Astrocyte (in vitro differentiated cells and primary cell): ENCODE results near the gene ANO2.

Source experiments
- CTCF ChIP-seq: IDR thresholded peaks from 2 replicates; pipeline ENCODE4 v1.5.1; 2011; ENCODE audit warnings: low read depth, mild to moderate bottlenecking, inconsistent platforms, low read length, moderate library complexity; ENCODE audit not compliant: insufficient read depth
- EZH2 ChIP-seq: IDR thresholded peaks from 2 replicates; pipeline ENCODE4 v1.6.1; 2012; ENCODE audit warnings: mild to moderate bottlenecking, low read length, inconsistent platforms; ENCODE audit not compliant: insufficient read depth

- TF ChIP-seq CTCF (no peak), EZH2 (no peak)
Observed at GRCh38 chr12:5592310-5592709, 352.7 kb downstream of the ANO2 start.
